ENCODE measurements around the gene SPATA1. TPM values are rescaled to one million over a fixed set of nuclear protein-coding genes. Genes with fewer than 3 reads are reported as not detected.

SPATA1 gene
- total RNA-seq, 1 donor from 2014 or later, result 1.2 TPM

DNA sequence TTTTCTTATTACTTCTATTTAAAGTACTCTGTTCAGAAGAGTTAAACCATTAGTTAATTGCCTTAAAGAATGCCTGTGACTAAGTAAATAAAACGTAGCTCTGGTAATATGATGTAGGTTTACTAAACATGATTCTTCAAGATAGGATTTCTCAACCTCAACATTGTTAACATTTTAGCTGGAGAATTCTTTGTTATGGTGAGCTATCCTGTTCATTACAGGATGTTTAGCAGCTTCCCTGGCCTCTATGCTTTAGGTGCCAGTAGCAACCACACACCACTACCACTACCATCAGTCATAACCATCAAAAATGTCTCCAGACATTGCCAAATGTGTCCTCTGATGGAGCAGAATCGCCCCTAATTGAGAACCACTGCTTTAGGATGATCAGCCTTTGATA, 16.4 kb upstream of the SPATA1 start:
- TF ChIP-seq, protein P1, sequence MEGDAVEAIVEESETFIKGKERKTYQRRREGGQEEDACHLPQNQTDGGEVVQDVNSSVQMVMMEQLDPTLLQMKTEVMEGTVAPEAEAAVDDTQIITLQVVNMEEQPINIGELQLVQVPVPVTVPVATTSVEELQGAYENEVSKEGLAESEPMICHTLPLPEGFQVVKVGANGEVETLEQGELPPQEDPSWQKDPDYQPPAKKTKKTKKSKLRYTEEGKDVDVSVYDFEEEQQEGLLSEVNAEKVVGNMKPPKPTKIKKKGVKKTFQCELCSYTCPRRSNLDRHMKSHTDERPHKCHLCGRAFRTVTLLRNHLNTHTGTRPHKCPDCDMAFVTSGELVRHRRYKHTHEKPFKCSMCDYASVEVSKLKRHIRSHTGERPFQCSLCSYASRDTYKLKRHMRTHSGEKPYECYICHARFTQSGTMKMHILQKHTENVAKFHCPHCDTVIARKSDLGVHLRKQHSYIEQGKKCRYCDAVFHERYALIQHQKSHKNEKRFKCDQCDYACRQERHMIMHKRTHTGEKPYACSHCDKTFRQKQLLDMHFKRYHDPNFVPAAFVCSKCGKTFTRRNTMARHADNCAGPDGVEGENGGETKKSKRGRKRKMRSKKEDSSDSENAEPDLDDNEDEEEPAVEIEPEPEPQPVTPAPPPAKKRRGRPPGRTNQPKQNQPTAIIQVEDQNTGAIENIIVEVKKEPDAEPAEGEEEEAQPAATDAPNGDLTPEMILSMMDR (IDR thresholded peaks at IDR 0.05; ENCODE audit: unreplicated experiment), result no peak
- peaks cover 14% of the 10 kb centered on the region for H3K36me3 Mint-ChIP-seq (ENCODE audit: low read depth, unreplicated experiment)

DNA sequence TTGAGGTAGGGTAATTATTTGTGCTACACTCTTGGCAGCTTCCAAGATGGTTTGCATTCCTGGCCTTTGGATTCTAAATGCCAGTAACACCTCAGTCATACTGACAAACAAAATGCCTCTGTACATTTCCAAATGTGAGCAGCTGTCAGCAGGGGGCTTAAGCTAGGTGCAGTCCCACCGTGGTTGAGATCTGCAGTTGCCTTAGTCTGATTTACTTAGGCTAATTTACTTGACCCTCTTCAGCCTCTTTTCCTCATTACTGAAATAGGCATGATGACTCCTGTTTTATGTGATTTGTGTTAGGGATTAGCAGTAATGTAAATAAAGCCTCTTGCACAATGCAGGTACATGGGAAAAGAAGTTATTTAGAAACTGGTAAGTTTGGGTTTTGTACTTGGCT, 13.5 kb upstream of the SPATA1 start:
- TF ChIP-seq, protein P1 (IDR thresholded peaks at IDR 0.05; ENCODE audit: unreplicated experiment), result no peak
- no peak overlapping the region for H3K27ac Mint-ChIP-seq (ENCODE audit: unreplicated experiment)
- H3K9me3 Mint-ChIP-seq (ENCODE audit: unreplicated experiment), result no peaks in the 10 kb centered on the region
- peaks cover 12% of the 10 kb centered on the region for H3K36me3 Mint-ChIP-seq (ENCODE audit: low read depth, unreplicated experiment)
- peaks cover 4% of the 10 kb centered on the region for H3K27me3 Mint-ChIP-seq (ENCODE audit: unreplicated experiment)
- DNase-seq (ENCODE audit: low spot score), result no peak
- H3K4me3 Mint-ChIP-seq (ENCODE audit: unreplicated experiment), result no peak overlapping the region
- no peaks in the 10 kb centered on the region for H3K4me1 Mint-ChIP-seq (ENCODE audit: unreplicated experiment)

More for the DNA sequence above, 16.4 kb upstream of the SPATA1 start:
- Mint-ChIP-seq H3K4me1 (ENCODE audit: unreplicated experiment) (no peaks in the 10 kb centered on the region), H3K27me3 (ENCODE audit: unreplicated experiment) (peaks cover 4% of the 10 kb centered on the region), H3K9me3 (ENCODE audit: unreplicated experiment) (no peaks in the 10 kb centered on the region), H3K27ac (ENCODE audit: unreplicated experiment) (no peak overlapping the region), H3K4me3 (ENCODE audit: unreplicated experiment) (no peak overlapping the region)
- DNase-seq (ENCODE audit: low spot score), result no peak

DNA sequence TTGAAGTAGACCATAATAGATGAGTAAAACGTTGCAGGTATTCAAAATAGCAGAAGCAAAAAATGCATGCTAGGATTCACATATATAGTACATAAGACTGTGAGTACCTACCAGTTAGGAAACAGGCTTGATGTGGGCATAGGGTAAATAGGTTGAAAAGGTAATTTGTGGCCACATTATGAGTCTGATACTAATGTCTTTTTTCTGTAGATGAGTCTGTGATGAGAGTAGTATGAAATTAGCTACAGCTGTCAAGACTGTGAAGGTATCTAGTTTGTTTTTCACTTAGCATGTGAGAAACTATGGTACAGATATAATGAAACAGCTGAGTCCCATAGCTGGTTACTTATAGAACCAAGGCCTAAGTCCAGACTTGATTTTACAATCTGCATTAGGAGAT, 12.4 kb upstream of the SPATA1 start:
- Mint-ChIP-seq H3K4me1 (ENCODE audit: unreplicated experiment) (no peaks in the 10 kb centered on the region), H3K27me3 (ENCODE audit: unreplicated experiment) (peaks cover 4% of the 10 kb centered on the region), H3K4me3 (ENCODE audit: unreplicated experiment) (no peak overlapping the region), H3K27ac (ENCODE audit: unreplicated experiment) (no peak overlapping the region), H3K36me3 (ENCODE audit: low read depth, unreplicated experiment) (peaks cover 12% of the 10 kb centered on the region), H3K9me3 (ENCODE audit: unreplicated experiment) (no peaks in the 10 kb centered on the region)
- DNase-seq (ENCODE audit: low spot score), result no peak
- TF ChIP-seq, protein P1 (IDR thresholded peaks at IDR 0.05; ENCODE audit: unreplicated experiment), result no peak

DNA sequence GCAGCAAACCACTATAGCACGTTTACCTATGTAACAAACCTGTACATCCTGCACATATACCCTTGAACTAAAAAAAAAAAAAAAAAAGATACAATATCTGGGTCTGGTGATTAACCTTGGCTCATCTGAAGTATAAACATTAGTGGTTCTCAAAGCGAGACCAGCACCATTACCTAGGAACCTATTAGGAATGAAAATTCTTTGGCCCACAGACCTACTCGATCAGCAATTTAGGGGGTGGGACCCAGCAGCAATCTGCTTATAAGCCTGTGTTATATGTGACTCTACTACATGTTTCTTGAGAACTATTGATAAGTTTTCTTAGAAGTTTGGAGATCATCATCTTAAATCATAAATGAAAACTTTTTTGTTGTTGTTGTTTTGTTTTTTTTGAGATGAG, 9.7 kb upstream of the SPATA1 start:
- H3K4me1 Mint-ChIP-seq (ENCODE audit: unreplicated experiment), result peaks cover 2% of the 10 kb centered on the region
- no peaks in the 10 kb centered on the region for H3K27me3 Mint-ChIP-seq (ENCODE audit: unreplicated experiment)
- no peak for DNase-seq (ENCODE audit: low spot score)
- peaks cover 8% of the 10 kb centered on the region for H3K36me3 Mint-ChIP-seq (ENCODE audit: low read depth, unreplicated experiment)
- H3K4me3 Mint-ChIP-seq (ENCODE audit: unreplicated experiment), result no peak overlapping the region
- H3K27ac Mint-ChIP-seq (ENCODE audit: unreplicated experiment), result no peak overlapping the region
- no peaks in the 10 kb centered on the region for H3K9me3 Mint-ChIP-seq (ENCODE audit: unreplicated experiment)
- TF ChIP-seq, protein P1 (IDR thresholded peaks at IDR 0.05; ENCODE audit: unreplicated experiment), result no peak

DNA sequence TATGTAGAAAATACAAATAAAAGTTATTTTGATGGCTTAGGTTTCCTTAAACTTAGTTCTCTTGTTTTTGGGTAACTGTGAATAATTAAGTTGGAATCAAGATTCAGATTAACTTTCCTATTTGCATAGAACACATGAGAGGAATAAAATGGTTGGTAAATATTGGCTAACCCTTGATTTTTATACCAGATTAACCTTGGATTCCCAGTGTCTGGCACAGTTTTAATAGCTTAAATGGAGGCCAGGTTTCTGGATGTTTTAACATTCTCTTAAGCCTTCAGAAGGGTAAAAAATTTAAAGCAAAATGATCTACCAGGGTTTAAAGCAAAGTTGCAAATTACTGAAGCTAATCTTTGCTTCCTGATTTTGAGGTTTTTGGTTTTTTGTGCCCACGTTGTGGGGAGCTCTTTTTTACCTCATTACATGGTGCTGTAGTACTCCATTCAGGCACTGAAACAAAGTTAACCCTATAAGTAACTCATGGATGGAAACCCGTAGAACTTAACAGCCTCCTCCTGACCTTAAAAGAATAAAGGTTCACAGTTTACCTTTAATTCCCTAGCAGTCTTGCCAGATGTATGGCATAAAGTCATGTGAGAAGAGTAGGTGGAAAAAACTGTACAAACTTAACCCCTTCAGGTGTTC, 8.4 kb upstream of the SPATA1 start:
- no peak overlapping the region for H3K4me3 Mint-ChIP-seq (ENCODE audit: unreplicated experiment)
- H3K36me3 Mint-ChIP-seq (ENCODE audit: low read depth, unreplicated experiment), result peaks cover 8% of the 10 kb centered on the region

More for the DNA sequence above, 8.4 kb upstream of the SPATA1 start:
- H3K27me3 Mint-ChIP-seq (ENCODE audit: unreplicated experiment), result no peaks in the 10 kb centered on the region
- H3K9me3 Mint-ChIP-seq (ENCODE audit: unreplicated experiment), result no peaks in the 10 kb centered on the region
- TF ChIP-seq, protein P1 (IDR thresholded peaks at IDR 0.05; ENCODE audit: unreplicated experiment), result no peak
- no peak overlapping the region for H3K27ac Mint-ChIP-seq (ENCODE audit: unreplicated experiment)
- peaks cover 2% of the 10 kb centered on the region for H3K4me1 Mint-ChIP-seq (ENCODE audit: unreplicated experiment)
- DNase-seq (ENCODE audit: low spot score), result no peak
